BLaER1 treated with 17β-estradiol and CSF1 and Interleukin-3, amounts not matched to agents 10 nM and 100 nM (cell line): ENCODE data around the gene AP2A2.
A peak's percentile ranks its signal among the peaks of the same experiment; 100 is the strongest.

Source experiments
- H3K27ac ChIP-seq, 11 experiments: shearing (Covaris generic); formaldehyde crosslinking; 2 replicates each; pipeline ENCODE4 v1.8.1; 2022
- H3K27me3 ChIP-seq, 11 experiments: shearing (Covaris generic); formaldehyde crosslinking; 2 replicates each; pipeline ENCODE4 v1.8.1; 2022
- H3K36me3 ChIP-seq, 11 experiments: shearing (Covaris generic); formaldehyde crosslinking; 2 replicates each; pipeline ENCODE4 v1.8.1; 2022
- H3K4me1 ChIP-seq, 10 experiments: shearing (Covaris generic); formaldehyde crosslinking; 2 replicates each; pipeline ENCODE4 v1.8.1; 2022
- H3K4me2 ChIP-seq, 11 experiments: shearing (Covaris generic); formaldehyde crosslinking; 2 replicates each; pipeline ENCODE4 v1.8.1; 2022
- H3K4me3 ChIP-seq, 10 experiments: shearing (Covaris generic); formaldehyde crosslinking; 2 replicates each; pipeline ENCODE4 v1.8.1; 2022
- H3K9ac ChIP-seq, 11 experiments: shearing (Covaris generic); formaldehyde crosslinking; 2 replicates each; pipeline ENCODE4 v1.8.1; 2022
- H3K9me3 ChIP-seq, 11 experiments: shearing (Covaris generic); formaldehyde crosslinking; replicated peaks in 1 of 11; 2 replicates each; pipeline ENCODE4 v1.8.1; 2022
- H4K20me1 ChIP-seq, 11 experiments: shearing (Covaris generic); formaldehyde crosslinking; 2 replicates each; pipeline ENCODE4 v1.8.1; 2022
- Cebpa-rat ChIP-seq, 11 experiments: shearing (Covaris generic); IDR thresholded peaks; 2 replicates each; pipeline ENCODE4 v1.8.1; 2022

AP2A2 gene

DNA sequence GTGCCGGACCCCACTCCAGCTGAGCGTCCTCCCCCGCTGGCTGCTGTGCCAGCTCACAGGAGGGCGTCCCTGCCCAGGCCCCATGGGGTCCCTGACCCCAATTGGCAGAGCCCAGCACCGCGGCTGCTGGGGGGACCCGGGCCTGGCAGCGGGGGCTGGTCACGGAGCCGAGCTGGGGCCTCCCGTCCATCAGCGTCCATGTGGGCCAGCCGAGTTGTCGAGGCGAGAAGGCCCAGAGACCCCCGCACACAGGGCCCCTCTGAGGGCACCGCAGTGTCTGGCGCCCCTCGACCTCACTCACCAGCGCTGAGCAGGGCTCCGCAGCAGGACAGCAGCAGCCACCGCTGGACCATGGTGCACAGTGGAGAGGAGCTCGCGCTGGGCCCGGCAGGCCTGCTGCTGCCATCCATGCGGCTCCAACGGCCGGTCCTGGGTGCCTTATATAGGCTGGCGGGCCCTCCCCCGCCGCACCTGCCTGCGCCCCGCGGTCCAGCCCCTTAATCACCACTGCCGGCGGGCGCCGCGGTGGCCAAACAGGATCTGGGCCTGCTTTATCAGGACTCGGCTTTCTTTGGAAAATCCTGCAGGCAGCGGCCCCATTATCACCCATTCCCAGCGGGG is 110.7 kb downstream of the AP2A2 start, which contains the start of gene MUC6:
TSS of gene MUC6 (minus strand) at position 416 of the 621 bp plus-strand sequence. CDS start at position 353, 63 bp downstream.
- no peak within 1 kb of the TSS for H3K27ac ChIP-seq
- H4K20me1 ChIP-seq = peaks cover 0 to 15% (median 0%) of the 10 kb centered on the region in 11 experiments; a peak in 2 of 22 replicates
- peaks cover 0 to 27% (median 15%) of the 10 kb centered on the region in 10 experiments; a peak in 14 of 20 replicates for H3K4me1 ChIP-seq
- TF ChIP-seq Cebpa-rat (IDR thresholded peaks at IDR 0.05) = no peak
- no peak within 1 kb of the TSS for H3K4me2 ChIP-seq
- H3K36me3 ChIP-seq = no peaks in the 10 kb centered on the region
- no peaks in the 10 kb centered on the region for H3K9me3 ChIP-seq
- no peak within 1 kb of the TSS for H3K4me3 ChIP-seq
- no peaks in the 10 kb centered on the region for H3K27me3 ChIP-seq
- H3K9ac ChIP-seq = no peak within 1 kb of the TSS

DNA sequence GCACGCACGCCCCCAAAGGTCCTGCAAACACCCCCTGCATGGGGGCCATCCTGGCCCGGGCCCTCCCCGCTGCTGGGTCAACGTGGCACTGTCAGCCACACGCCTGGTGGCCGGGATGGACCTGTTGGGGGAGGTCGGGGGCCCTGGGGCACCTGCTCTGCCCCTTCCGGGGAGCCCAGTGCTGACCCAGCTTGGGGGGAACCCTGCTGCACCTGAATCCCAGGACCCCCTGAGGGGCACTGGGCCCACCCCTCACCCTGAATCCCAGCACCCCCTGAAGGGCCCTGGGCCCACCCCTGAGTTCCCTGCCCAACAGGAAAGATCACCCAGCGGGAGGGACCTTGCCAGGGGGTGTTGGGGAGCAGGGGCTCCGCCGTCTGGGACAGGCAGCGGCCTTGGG is 111.3 kb downstream of the AP2A2 start:
- H3K9ac ChIP-seq = no peak overlapping the region
- H3K4me2 ChIP-seq = no peak overlapping the region
- H4K20me1 ChIP-seq = peaks cover 0 to 20% (median 0%) of the 10 kb centered on the region in 11 experiments; a peak in 3 of 22 replicates
- H3K4me1 ChIP-seq = peaks cover 0 to 33% (median 20%) of the 10 kb centered on the region in 10 experiments; a peak in 14 of 20 replicates
- no peaks in the 10 kb centered on the region for H3K36me3 ChIP-seq
- H3K27me3 ChIP-seq = no peaks in the 10 kb centered on the region
- H3K4me3 ChIP-seq = no peak overlapping the region
- no peak for TF ChIP-seq Cebpa-rat (IDR thresholded peaks at IDR 0.05)
- no peak overlapping the region for H3K27ac ChIP-seq
- no peaks in the 10 kb centered on the region for H3K9me3 ChIP-seq

GRCh38 chr11:1037506-1038055 is 111.9 kb downstream of the AP2A2 start:
- H3K36me3 ChIP-seq = no peaks in the 10 kb centered on the region
- H3K27me3 ChIP-seq = no peaks in the 10 kb centered on the region
- no peak for TF ChIP-seq Cebpa-rat (IDR thresholded peaks at IDR 0.05)
- H3K27ac ChIP-seq = no peak overlapping the region
- peaks cover 0 to 39% (median 27%) of the 10 kb centered on the region in 10 experiments; a peak in 14 of 20 replicates for H3K4me1 ChIP-seq
- H3K9ac ChIP-seq = no peak overlapping the region
- no peak overlapping the region for H3K4me3 ChIP-seq
- no peak overlapping the region for H3K4me2 ChIP-seq
- peaks cover 0 to 20% (median 0%) of the 10 kb centered on the region in 11 experiments; a peak in 3 of 22 replicates for H4K20me1 ChIP-seq
- H3K9me3 ChIP-seq = no peaks in the 10 kb centered on the region

DNA sequence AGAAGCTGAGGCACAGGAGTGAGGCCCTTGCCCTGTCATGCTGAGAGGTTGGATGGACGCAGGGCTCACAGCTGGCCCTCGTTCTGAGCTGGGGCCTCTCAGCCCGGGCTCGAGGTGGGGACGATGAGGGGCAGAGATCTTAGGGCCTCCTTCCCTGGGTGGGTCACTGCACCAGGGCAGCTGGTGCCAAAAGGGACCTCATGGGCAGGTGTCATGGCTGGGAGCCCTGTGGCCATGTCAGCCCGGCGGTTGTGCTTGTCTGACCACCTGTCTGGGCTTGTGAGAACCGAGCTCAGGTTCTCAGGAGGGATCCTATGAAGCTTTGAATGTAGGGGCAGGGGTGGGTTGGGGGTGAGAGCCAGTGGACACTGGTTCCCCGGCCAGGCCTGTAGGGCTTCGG is 112.7 kb downstream of the AP2A2 start:
- Histone ChIP-seq H3K27ac (no peak overlapping the region), H3K4me2 (no peak overlapping the region), H4K20me1 (peaks cover 0 to 20% (median 0%) of the 10 kb centered on the region in 11 experiments; a peak in 3 of 22 replicates), H3K36me3 (no peaks in the 10 kb centered on the region), H3K9me3 (no peaks in the 10 kb centered on the region), H3K4me3 (no peak overlapping the region), H3K9ac (no peak overlapping the region), H3K27me3 (no peaks in the 10 kb centered on the region), H3K4me1 (peaks cover 0 to 47% (median 34%) of the 10 kb centered on the region in 10 experiments; a peak in 17 of 20 replicates)
- no peak for TF ChIP-seq Cebpa-rat (IDR thresholded peaks at IDR 0.05)

DNA sequence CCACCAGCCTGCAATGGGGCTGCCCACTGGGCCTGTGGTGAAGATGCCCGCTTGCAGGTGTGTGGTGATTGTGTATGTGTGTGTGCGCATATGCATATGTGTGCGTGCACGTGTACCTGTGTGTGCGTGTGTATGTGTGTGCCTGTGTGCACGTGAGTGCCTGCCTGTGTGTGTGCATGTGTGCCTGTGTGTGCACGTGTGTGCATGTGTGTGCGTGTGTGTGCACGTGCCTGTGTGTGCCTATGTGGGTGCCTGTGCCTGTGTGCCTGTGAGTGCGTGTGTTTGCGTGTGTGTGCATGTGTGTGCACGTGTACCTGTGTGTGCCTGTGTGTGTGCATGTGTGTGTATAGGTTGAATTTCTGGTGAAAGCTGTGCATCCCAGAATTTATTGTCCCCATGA is 113.3 kb downstream of the AP2A2 start:
- Histone ChIP-seq H3K4me2 (no peak overlapping the region), H3K27ac (no peak overlapping the region), H3K9me3 (no peaks in the 10 kb centered on the region), H3K9ac (no peak overlapping the region), H3K27me3 (no peaks in the 10 kb centered on the region), H3K4me3 (no peak overlapping the region), H3K4me1 (peaks cover 5 to 48% (median 40%) of the 10 kb centered on the region in 10 experiments), H3K36me3 (no peaks in the 10 kb centered on the region), H4K20me1 (peaks cover 0 to 20% (median 0%) of the 10 kb centered on the region in 11 experiments; a peak in 3 of 22 replicates)
- TF ChIP-seq Cebpa-rat (IDR thresholded peaks at IDR 0.05) = no peak

- peaks cover 0 to 20% (median 0%) of the 10 kb centered on the region in 11 experiments; a peak in 3 of 22 replicates for H4K20me1 ChIP-seq
- H3K27ac ChIP-seq = no peak overlapping the region
- H3K4me3 ChIP-seq = no peak overlapping the region
- H3K4me2 ChIP-seq = peak overlapping the region in 8 of 11 experiments; percentile 9 to 71 (median 68); a peak in 12 of 22 replicates
- peaks cover 0 to 4% (median 4%) of the 10 kb centered on the region in 11 experiments; a peak in 14 of 22 replicates for H3K9me3 ChIP-seq
- H3K36me3 ChIP-seq = no peaks in the 10 kb centered on the region
- no peak for TF ChIP-seq Cebpa-rat (IDR thresholded peaks at IDR 0.05)
- H3K9ac ChIP-seq = no peak overlapping the region; a peak in 1 of 22 replicates
- H3K4me1 ChIP-seq = peaks cover 8 to 54% (median 45%) of the 10 kb centered on the region in 10 experiments
- no peaks in the 10 kb centered on the region for H3K27me3 ChIP-seq
Measured at GRCh38 chr11:1039481-1040427, 114.1 kb downstream of the AP2A2 start.

DNA sequence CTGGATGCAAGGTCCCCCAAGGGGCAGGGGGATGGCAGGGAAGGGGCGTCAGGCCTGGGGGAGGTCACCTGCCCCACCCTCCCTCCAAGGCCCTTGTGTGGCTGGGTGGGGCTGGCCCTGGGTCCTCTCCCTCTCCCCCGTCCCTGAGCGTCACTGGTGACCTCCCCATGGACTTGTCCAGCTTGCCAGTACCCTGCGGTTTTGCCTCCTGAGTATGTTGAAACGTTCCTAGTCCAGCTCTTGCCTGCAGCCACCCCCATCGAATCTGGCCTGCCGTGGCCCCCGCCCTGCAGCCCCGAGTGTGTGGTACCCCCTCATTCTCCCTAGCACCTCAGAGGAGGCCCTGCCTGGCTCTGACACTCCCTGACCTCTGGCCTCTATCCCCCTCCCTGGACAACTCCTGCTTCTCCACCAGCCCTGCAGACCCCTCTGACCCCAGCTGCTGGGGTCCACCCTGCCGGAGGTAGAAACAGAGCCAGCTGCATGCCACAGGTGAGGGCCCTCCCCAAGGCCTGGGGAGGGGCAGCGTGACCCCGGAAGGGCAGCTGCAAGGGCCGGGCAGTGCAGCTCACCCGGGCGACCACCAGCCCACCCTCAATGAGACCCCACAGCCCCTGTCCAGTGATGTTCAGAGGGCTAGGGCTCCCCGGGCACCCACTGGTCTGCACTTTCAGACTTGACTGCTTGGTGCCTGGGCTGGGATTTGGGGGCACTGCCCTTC is 114.9 kb downstream of the AP2A2 start:
- Histone ChIP-seq H3K4me2 (peak overlapping the region in 8 of 11 experiments; percentile 9 to 71 (median 68); a peak in 12 of 22 replicates), H3K4me1 (peaks cover 8 to 54% (median 45%) of the 10 kb centered on the region in 10 experiments), H3K9ac (no peak overlapping the region; a peak in 1 of 22 replicates)

DNA sequence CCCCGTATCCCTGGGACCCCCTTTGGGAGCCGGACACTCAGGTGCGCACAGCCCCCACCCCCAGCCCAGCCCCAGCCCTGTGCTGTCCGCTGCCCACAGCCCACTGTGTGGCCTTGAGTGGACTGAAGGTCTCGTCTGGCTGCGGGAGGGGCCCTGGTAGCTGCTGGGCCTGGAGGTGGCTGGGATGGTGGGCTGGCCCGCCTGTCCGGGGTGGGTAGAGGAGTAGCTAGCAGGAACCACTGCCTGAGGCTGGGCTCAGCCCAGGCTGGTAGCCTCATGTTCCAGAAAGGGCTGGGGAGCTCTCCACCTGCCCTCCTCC is 115.4 kb downstream of the AP2A2 start:
- Histone ChIP-seq H3K4me2 (peak overlapping the region in 6 of 11 experiments; percentile 20 to 71 (median 70); a peak in 12 of 22 replicates), H3K27me3 (no peaks in the 10 kb centered on the region), H3K9me3 (peaks cover 7 to 15% (median 12%) of the 10 kb centered on the region in 11 experiments; a peak in 18 of 22 replicates), H3K4me1 (peaks cover 8 to 59% (median 46%) of the 10 kb centered on the region in 10 experiments), H4K20me1 (peaks cover 0 to 16% (median 0%) of the 10 kb centered on the region in 11 experiments; a peak in 3 of 22 replicates), H3K36me3 (no peaks in the 10 kb centered on the region), H3K4me3 (no peak overlapping the region), H3K9ac (peak overlapping the region in 3 of 11 experiments; percentile 27 to 46 (median 29); a peak in 2 of 22 replicates), H3K27ac (no peak overlapping the region)
- no peak for TF ChIP-seq Cebpa-rat (IDR thresholded peaks at IDR 0.05)

More for the DNA sequence above, 114.9 kb downstream of the AP2A2 start:
- Histone ChIP-seq H3K9me3 (peaks cover 7 to 12% (median 12%) of the 10 kb centered on the region in 11 experiments; a peak in 18 of 22 replicates), H3K27me3 (no peaks in the 10 kb centered on the region), H4K20me1 (peaks cover 0 to 20% (median 0%) of the 10 kb centered on the region in 11 experiments; a peak in 3 of 22 replicates), H3K36me3 (no peaks in the 10 kb centered on the region), H3K4me3 (no peak overlapping the region), H3K27ac (no peak overlapping the region)
- TF ChIP-seq Cebpa-rat (IDR thresholded peaks at IDR 0.05) = no peak
